Body of pancreas (tissue), 4 donors: ENCODE measurements around the gene GNAI2. TPM values are rescaled to one million over a fixed set of nuclear protein-coding genes. Genes with fewer than 3 reads are reported as not detected.
A peak's percentile ranks its signal among the peaks of the same experiment; 100 is the strongest.

ENCODE experiments used
- ATAC-seq: fragments of 150-250 bp; one replicate; pipeline ENCODE4 v1.9.1; 2016
- DNase-seq, 4 donors: peaks; one replicate each; pipeline ENCODE4 v3.0.0-alpha.2; 2019
- H3K27ac ChIP-seq, 4 donors: fragments of 200-600 bp; sonication (generic); 1 replicate in 3 of 4; 2 replicates in 1 of 4; pipeline versions ENCODE4 v1.5.1 to v1.6.1; 2016 to 2019; ENCODE audit warnings: mild to moderate bottlenecking in 1 of 4, mixed read lengths in 1 of 4, moderate library complexity in 1 of 4
- H3K27me3 ChIP-seq, 2 donors: fragments of 200-600 bp; sonication (generic); one replicate each; pipeline ENCODE4 v1.6.0; 2016; ENCODE audit warnings: mild to moderate bottlenecking in 1 of 2
- H3K36me3 ChIP-seq, 2 donors: fragments of 200-600 bp; sonication (generic); replicated peaks in 1 of 2; 2 replicates each; pipeline ENCODE4 v1.5.1; 2016; ENCODE audit warnings: low read depth in 2 of 2; ENCODE audit not compliant: insufficient read depth in 1 of 2
- H3K4me1 ChIP-seq: fragments of 200-600 bp; sonication (generic); one replicate; pipeline ENCODE4 v1.6.0; 2016
- H3K4me3 ChIP-seq, 2 donors: fragments of 200-600 bp; sonication (generic); 1 replicate in 1 of 2; 2 replicates in 1 of 2; pipeline ENCODE4 v1.5.1; 2016 to 2019
- H3K9me3 ChIP-seq, 3 donors: fragments of 200-600 bp; sonication (generic); 1 replicate in 2 of 3; 2 replicates in 1 of 3; pipeline ENCODE4 v1.5.1; 2016
- POLR2A ChIP-seq, 3 donors: fragments of 450-650 bp; IDR thresholded peaks; one replicate each; pipeline ENCODE4 v1.6.1; 2016; ENCODE audit warnings: antibody characterized with exemption in 3 of 3, mild to moderate bottlenecking in 2 of 3
- WGBS, 2 donors: methylation state at CpG; one replicate each; pipeline ENCODE4 v1.1.5; 2017; 5-methylcytosine and 5-hydroxymethylcytosine counted together
- intact Hi-C: fragments of 100-400 bp; cut with DNase I; formaldehyde crosslinking; loops from one replicate; pipeline ENCODE4 v1.15.1; 2023
- total RNA-seq, 2 donors: library from RNA; depleted of rRNA; stranded (reverse); fragments of >200 nt; gene quantifications; one replicate each; pipeline ENCODE4 v1.1.0, GENCODE V29; 2016
- TF ChIP-seq, protein P1 (sequence below), 7 experiments: fragments of 450-650 bp in 4 of 7; fragments of 200-600 bp in 3 of 7; sonication (generic) in 3 of 7; IDR thresholded peaks; one replicate each; pipeline ENCODE4 v1.5.1; 2016 to 2019; ENCODE audit warnings: antibody characterized with exemption in 7 of 7

Gene GNAI2
- total RNA-seq, 2 donors from 2014 or later, result 46.2 to 53.7 TPM

DNA sequence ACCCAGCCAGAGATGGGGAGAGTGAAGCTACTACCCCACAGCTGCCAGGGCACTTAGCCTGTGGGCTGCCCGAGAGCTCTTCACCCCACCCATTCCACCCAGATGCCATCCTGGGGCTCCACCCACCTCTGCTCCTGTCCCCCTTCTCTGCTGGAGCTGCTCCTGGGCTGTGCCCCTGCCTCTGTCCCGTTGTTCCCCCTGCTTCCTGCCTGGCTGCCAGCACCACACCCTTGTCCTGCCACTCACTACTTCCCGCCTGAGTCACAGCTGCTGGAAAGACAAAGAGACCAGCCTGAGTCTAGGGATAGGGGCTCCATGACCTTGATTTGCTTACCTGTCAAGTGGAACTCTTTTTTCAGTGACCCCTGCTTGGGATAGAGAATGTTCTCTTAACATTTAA, 12.4 kb downstream of the GNAI2 start:
- Histone ChIP-seq H3K4me3 (no peak overlapping the region), H3K36me3 (peaks cover 0 to 2% of the 10 kb centered on the region in 2 donors), H3K27me3 (no peaks in the 10 kb centered on the region), H3K27ac (peak overlapping the region in 3 of 4 donors; percentile 24 to 29 (median 27)), H3K9me3 (no peaks in the 10 kb centered on the region), H3K4me1 (peaks cover 36% of the 10 kb centered on the region)
- intact Hi-C loops, result no loop called here
- 29 to 36% methylated on average over 3 of the region's 3 CpGs for WGBS, 2 donors
- TF ChIP-seq POLR2A (IDR thresholded peaks at IDR 0.05), result no peak
- TF ChIP-seq, protein P1, sequence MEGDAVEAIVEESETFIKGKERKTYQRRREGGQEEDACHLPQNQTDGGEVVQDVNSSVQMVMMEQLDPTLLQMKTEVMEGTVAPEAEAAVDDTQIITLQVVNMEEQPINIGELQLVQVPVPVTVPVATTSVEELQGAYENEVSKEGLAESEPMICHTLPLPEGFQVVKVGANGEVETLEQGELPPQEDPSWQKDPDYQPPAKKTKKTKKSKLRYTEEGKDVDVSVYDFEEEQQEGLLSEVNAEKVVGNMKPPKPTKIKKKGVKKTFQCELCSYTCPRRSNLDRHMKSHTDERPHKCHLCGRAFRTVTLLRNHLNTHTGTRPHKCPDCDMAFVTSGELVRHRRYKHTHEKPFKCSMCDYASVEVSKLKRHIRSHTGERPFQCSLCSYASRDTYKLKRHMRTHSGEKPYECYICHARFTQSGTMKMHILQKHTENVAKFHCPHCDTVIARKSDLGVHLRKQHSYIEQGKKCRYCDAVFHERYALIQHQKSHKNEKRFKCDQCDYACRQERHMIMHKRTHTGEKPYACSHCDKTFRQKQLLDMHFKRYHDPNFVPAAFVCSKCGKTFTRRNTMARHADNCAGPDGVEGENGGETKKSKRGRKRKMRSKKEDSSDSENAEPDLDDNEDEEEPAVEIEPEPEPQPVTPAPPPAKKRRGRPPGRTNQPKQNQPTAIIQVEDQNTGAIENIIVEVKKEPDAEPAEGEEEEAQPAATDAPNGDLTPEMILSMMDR (IDR thresholded peaks at IDR 0.05), result no peak
- ATAC-seq, result no peak
- DNase-seq, result no peak

DNA sequence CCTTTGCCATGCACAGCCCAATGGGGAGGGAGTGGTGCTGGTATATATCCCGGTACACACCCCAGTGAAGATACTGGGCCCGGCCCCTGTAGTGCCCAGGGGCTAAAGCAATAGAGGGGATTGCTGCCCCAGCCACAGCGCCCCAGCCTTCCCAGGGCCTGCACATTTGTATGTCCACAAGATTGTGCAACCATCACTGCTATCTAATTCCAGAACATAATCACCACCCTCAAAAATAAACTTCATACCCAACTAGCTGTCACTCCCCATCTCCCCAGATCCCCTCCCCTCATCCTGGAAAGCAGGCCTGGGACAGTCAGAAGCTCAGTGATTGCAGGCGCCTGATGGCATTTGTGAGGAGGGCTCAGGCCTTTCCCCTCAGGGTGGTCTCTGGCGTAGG, 13.5 kb downstream of the GNAI2 start:
- intact Hi-C loops, result no loop called here
- DNase-seq, result no peak
- TF ChIP-seq POLR2A (IDR thresholded peaks at IDR 0.05), result no peak
- TF ChIP-seq, protein P1 (IDR thresholded peaks at IDR 0.05), result no peak
- Histone ChIP-seq H3K27me3 (no peaks in the 10 kb centered on the region), H3K36me3 (peaks cover 0 to 2% of the 10 kb centered on the region in 2 donors), H3K27ac (peak overlapping the region in 2 of 4 donors; percentile 24 to 27), H3K4me3 (no peak overlapping the region), H3K9me3 (no peaks in the 10 kb centered on the region), H3K4me1 (peaks cover 36% of the 10 kb centered on the region)
- no peak for ATAC-seq
- 87 to 90% methylated on average over 2 to 5 of the region's 5 CpGs for WGBS, 2 donors

- DNase-seq (no peak), ATAC-seq (no peak)
- Histone ChIP-seq H3K36me3 (peaks cover 0 to 2% of the 10 kb centered on the region in 2 donors), H3K4me3 (no peak overlapping the region), H3K4me1 (peaks cover 31% of the 10 kb centered on the region), H3K27me3 (no peaks in the 10 kb centered on the region), H3K9me3 (no peaks in the 10 kb centered on the region), H3K27ac (no peak overlapping the region)
- WGBS, 2 donors, result 94 to 95% methylated on average over 4 of the region's 4 CpGs
- intact Hi-C loops, result no loop called here
- TF ChIP-seq, protein P1 (IDR thresholded peaks at IDR 0.05), result no peak
- no peak for TF ChIP-seq POLR2A (IDR thresholded peaks at IDR 0.05)
Observed at GRCh38 chr3:50250514-50250913, 14.5 kb downstream of the GNAI2 start.

- DNase-seq, result no peak
- H3K4me1 ChIP-seq, result peaks cover 24% of the 10 kb centered on the region
Observed at GRCh38 chr3:50251220-50251619, 15.2 kb downstream of the GNAI2 start.

More at GRCh38 chr3:50251220-50251619, 15.2 kb downstream of the GNAI2 start:
- no peak for ATAC-seq
- intact Hi-C loops, result no loop called here
- H3K9me3 ChIP-seq, result no peaks in the 10 kb centered on the region
- H3K27ac ChIP-seq, result no peak overlapping the region
- peaks cover 0 to 4% of the 10 kb centered on the region in 2 donors for H3K36me3 ChIP-seq
- no peak overlapping the region for H3K4me3 ChIP-seq
- no peak for TF ChIP-seq POLR2A (IDR thresholded peaks at IDR 0.05)
- TF ChIP-seq, protein P1 (IDR thresholded peaks at IDR 0.05), result no peak
- no peaks in the 10 kb centered on the region for H3K27me3 ChIP-seq
- 82 to 83% methylated on average over 8 of the region's 8 CpGs for WGBS, 2 donors
